Activated naive CD8-positive, alpha-beta T cell treated with anti-CD3 and anti-CD28 coated beads, Interleukin-2, amount 10 ng/mL, durations not matched to agents 7 days and 5 days (primary cell): ENCODE results near the gene NAALADL1. TPM values are rescaled to one million over a fixed set of nuclear protein-coding genes. Genes with fewer than 3 reads are reported as not detected.
A peak's percentile ranks its signal among the peaks of the same experiment; 100 is the strongest.
"Not testable (repeated sequence)": the region's sequence is repeated elsewhere in the genome, so short reads cannot be mapped to it uniquely, and the experiment has no call there.

Source experiments
- ATAC-seq: fragments of 150-1000 bp; cut with Tn5 transposase; one replicate; pipeline ENCODE4 v1.10.0; 2021; ENCODE audit warnings: low read depth, moderate library complexity
- POLR2A ChIA-PET: fragments of 350-600 bp; sonication (Branson Sonifier 250); formaldehyde crosslinking; loops from one replicate; lab custom pipeline; 2021; ENCODE audit warnings: antibody characterized with exemption; lab: Charles Lee
- DNase-seq: peaks from one replicate; pipeline ENCODE4 v3.0.0; 2021
- H3K27ac Mint-ChIP-seq: one replicate; pipeline ENCODE4 v1.8.0; 2022; ENCODE audit warnings: mild to moderate bottlenecking, mixed read lengths
- H3K27me3 Mint-ChIP-seq: one replicate; pipeline ENCODE4 v1.8.0; 2022; ENCODE audit warnings: mild to moderate bottlenecking, moderate library complexity, mixed read lengths
- H3K36me3 Mint-ChIP-seq: one replicate; pipeline ENCODE4 v1.8.0; 2021; ENCODE audit warnings: mild to moderate bottlenecking, mixed read lengths
- H3K4me1 Mint-ChIP-seq: one replicate; pipeline ENCODE4 v1.8.0; 2021; ENCODE audit warnings: mixed read lengths
- H3K4me3 Mint-ChIP-seq: one replicate; pipeline ENCODE4 v1.8.0; 2022; ENCODE audit warnings: mild to moderate bottlenecking, moderate library complexity, mixed read lengths
- H3K9me3 Mint-ChIP-seq: one replicate; pipeline ENCODE4 v1.8.0; 2021; ENCODE audit warnings: mixed read lengths
- total RNA-seq, 2 experiments: library from RNA; stranded (reverse); gene quantifications; one replicate each; pipeline ENCODE4 v1.2.3, GENCODE V29; 2021

Gene NAALADL1
- total RNA-seq, 2 experiments from 2014 or later, result 19.8 to 22.3 TPM

- ATAC-seq, result peak; percentile 75
- Mint-ChIP-seq H3K27ac (peak within 1 kb of the TSS; percentile 98), H3K36me3 (peaks cover 15% of the 10 kb centered on the region), H3K4me1 (peaks cover 20% of the 10 kb centered on the region), H3K9me3 (no peaks in the 10 kb centered on the region), H3K4me3 (peak within 1 kb of the TSS; percentile 91), H3K27me3 (no peaks in the 10 kb centered on the region)
- DNase-seq, result peak; percentile 90
- POLR2A ChIA-PET, result interaction anchor here (0.9 to 3.5 kb wide), 22 partner anchors 10 to 167 kb away, joined by 3 to 22 read pairs (median 4); partner anchors contain the start of genes CAPN1, CDCA5, MAJIN and PPP2R5B
Measured at GRCh38 chr11:65013888-65014725, 44.2 kb downstream of the NAALADL1 start, which contains the start of gene ARL2. Gene ARL2 (plus strand): TSS chr11:65014160. CDS start chr11:65014208, 48 bp downstream.

DNA sequence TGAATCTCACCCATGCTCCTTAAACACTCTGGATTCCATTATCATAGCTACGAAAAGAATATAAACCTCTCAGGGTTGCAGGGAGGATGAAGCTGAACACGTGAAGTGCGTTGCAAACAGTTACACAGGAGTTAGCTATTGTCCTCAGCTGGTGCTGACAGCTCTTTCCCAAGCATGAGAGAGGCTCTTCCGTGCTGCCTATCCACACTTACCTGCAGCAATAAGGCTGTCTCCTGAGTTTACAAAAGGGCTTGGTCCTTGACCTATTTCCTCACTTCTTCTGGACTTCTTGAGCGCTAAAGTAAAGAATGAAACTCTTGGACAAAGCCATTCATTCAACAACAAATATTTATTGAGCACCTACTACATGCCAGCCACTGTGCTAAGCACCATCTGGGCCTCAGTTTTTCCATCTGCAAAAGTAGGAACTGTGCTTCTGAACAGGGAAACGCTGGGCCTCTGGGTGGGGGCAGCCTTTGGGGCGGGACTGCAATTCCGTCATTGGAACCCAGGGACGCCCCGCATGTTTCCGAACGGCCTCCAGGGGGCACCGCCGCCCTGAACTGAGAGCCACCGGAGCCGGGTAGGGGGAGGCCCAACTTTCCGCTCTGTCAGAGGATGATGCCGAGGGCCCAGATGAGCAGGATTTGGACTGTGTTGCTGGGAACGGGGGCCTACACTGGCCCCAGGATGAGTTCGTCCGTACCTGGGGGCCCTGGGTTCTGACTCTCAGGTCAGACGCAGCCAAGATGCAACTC lies 45.0 kb downstream of the NAALADL1 start:
- DNase-seq (peak; percentile 91), ATAC-seq (peak; percentile 86)
- H3K9me3 Mint-ChIP-seq, result no peaks in the 10 kb centered on the region
- peak overlapping the region; percentile 91 for H3K4me3 Mint-ChIP-seq
- peak overlapping the region; percentile 98 for H3K27ac Mint-ChIP-seq
- POLR2A ChIA-PET, result interaction anchor here (0.7 to 3.5 kb wide), 17 partner anchors 12 to 169 kb away, joined by 3 to 22 read pairs (median 6); partner anchors contain the start of genes BATF2, CAPN1, SAC3D1 and SNX15
- peaks cover 12% of the 10 kb centered on the region for H3K36me3 Mint-ChIP-seq
- H3K4me1 Mint-ChIP-seq, result peaks cover 20% of the 10 kb centered on the region
- no peaks in the 10 kb centered on the region for H3K27me3 Mint-ChIP-seq

GRCh38 chr11:65008873-65009272 lies 49.5 kb downstream of the NAALADL1 start:
- ATAC-seq (no peak), DNase-seq (no peak)
- no peak overlapping the region for H3K27ac Mint-ChIP-seq
- no peaks in the 10 kb centered on the region for H3K9me3 Mint-ChIP-seq
- H3K27me3 Mint-ChIP-seq, result no peaks in the 10 kb centered on the region
- POLR2A ChIA-PET, result interaction anchor here (0.7 kb wide), 1 partner anchor 9 kb away, joined by 5 read pairs; no protein-coding TSS in a partner anchor
- no peak overlapping the region for H3K4me3 Mint-ChIP-seq
- no peaks in the 10 kb centered on the region for H3K36me3 Mint-ChIP-seq
- peaks cover 7% of the 10 kb centered on the region for H3K4me1 Mint-ChIP-seq

DNA sequence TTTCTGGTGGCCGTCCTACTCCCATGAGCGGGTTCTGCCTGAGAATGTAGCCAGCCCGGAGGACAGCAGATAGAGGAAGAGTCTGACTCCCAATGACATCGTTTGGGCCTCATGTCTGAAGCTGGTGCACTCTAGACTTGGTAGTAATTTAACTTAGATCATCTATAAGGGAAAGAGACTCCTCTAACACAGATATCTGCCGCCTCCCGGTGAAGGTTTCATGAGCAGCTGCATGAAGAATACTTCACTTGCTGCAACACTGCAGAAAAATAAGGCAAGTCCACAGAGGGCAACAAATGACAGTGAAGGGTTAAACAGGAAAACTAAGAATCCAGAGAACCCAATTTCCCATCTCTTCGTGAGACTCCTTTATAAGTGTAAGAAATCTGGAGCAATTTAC lies 50.3 kb downstream of the NAALADL1 start:
- Mint-ChIP-seq H3K27ac (no peak overlapping the region), H3K9me3 (no peaks in the 10 kb centered on the region), H3K27me3 (no peaks in the 10 kb centered on the region), H3K4me3 (no peak overlapping the region), H3K4me1 (peaks cover 3% of the 10 kb centered on the region), H3K36me3 (no peaks in the 10 kb centered on the region)
- POLR2A ChIA-PET, result no interaction called here
- no peak for DNase-seq
- no peak for ATAC-seq

GRCh38 chr11:65003968-65004367 lies 54.4 kb downstream of the NAALADL1 start:
- not testable (repeated sequence) for H3K36me3 Mint-ChIP-seq, H3K27me3 Mint-ChIP-seq, ATAC-seq, H3K4me3 Mint-ChIP-seq, H3K4me1 Mint-ChIP-seq, H3K9me3 Mint-ChIP-seq, H3K27ac Mint-ChIP-seq, DNase-seq
- POLR2A ChIA-PET, result interaction anchor here (1.3 kb wide), 1 partner anchor 11 kb away, joined by 3 read pairs; no protein-coding TSS in a partner anchor

- ATAC-seq (peak; percentile 31), DNase-seq (no peak)
- Mint-ChIP-seq H3K36me3 (no peaks in the 10 kb centered on the region), H3K27me3 (no peaks in the 10 kb centered on the region), H3K9me3 (no peaks in the 10 kb centered on the region), H3K4me1 (peaks cover 11% of the 10 kb centered on the region), H3K4me3 (no peak overlapping the region), H3K27ac (no peak overlapping the region)
- POLR2A ChIA-PET, result no interaction called here
Measured at GRCh38 chr11:65003282-65003681, 55.1 kb downstream of the NAALADL1 start.

- POLR2A ChIA-PET, result no interaction called here
- Mint-ChIP-seq H3K27me3 (no peaks in the 10 kb centered on the region), H3K9me3 (no peaks in the 10 kb centered on the region), H3K4me3 (no peak overlapping the region), H3K36me3 (no peaks in the 10 kb centered on the region), H3K4me1 (peaks cover 14% of the 10 kb centered on the region), H3K27ac (no peak overlapping the region)
- DNase-seq (no peak), ATAC-seq (no peak)
Measured at GRCh38 chr11:65002706-65003105, 55.6 kb downstream of the NAALADL1 start.

- H3K4me3 Mint-ChIP-seq, result peak overlapping the region; percentile 79
- H3K9me3 Mint-ChIP-seq, result no peaks in the 10 kb centered on the region
- peaks cover 29% of the 10 kb centered on the region for H3K4me1 Mint-ChIP-seq
- ATAC-seq (no peak), DNase-seq (no peak)
- H3K27me3 Mint-ChIP-seq, result no peaks in the 10 kb centered on the region
- H3K36me3 Mint-ChIP-seq, result no peaks in the 10 kb centered on the region
- H3K27ac Mint-ChIP-seq, result peak overlapping the region; percentile 90
- POLR2A ChIA-PET, result interaction anchor here (1.2 to 1.5 kb wide), 3 partner anchors 13 to 152 kb away, joined by 3 to 6 read pairs (median 4); partner anchors contain the start of gene SAC3D1
Measured at GRCh38 chr11:64999478-64999877, 58.9 kb downstream of the NAALADL1 start.

GRCh38 chr11:64998690-64999431 lies 59.5 kb downstream of the NAALADL1 start:
- H3K36me3 Mint-ChIP-seq, result no peaks in the 10 kb centered on the region
- H3K4me1 Mint-ChIP-seq, result peaks cover 29% of the 10 kb centered on the region
- peak overlapping the region; percentile 79 for H3K4me3 Mint-ChIP-seq
- ATAC-seq (peak; percentile 48), DNase-seq (no peak)
- no peaks in the 10 kb centered on the region for H3K9me3 Mint-ChIP-seq
- POLR2A ChIA-PET, result interaction anchor here (0.5 to 2.8 kb wide), 8 partner anchors 14 to 220 kb away, joined by 3 to 10 read pairs (median 4); partner anchors contain the start of genes EHD1, FAU, PPP2R5B and SAC3D1
- H3K27ac Mint-ChIP-seq, result peak overlapping the region; percentile 90
- H3K27me3 Mint-ChIP-seq, result no peaks in the 10 kb centered on the region

- ATAC-seq, result peak; percentile 57
- Mint-ChIP-seq H3K36me3 (no peaks in the 10 kb centered on the region), H3K4me3 (peak overlapping the region; percentile 79), H3K27me3 (no peaks in the 10 kb centered on the region), H3K4me1 (peaks cover 29% of the 10 kb centered on the region), H3K9me3 (no peaks in the 10 kb centered on the region), H3K27ac (peak overlapping the region; percentile 90)
- POLR2A ChIA-PET, result interaction anchor here (0.5 to 2.8 kb wide), 10 partner anchors 15 to 219 kb away, joined by 3 to 10 read pairs (median 4); partner anchors contain the start of genes EHD1, FAU, PPP2R5B and SAC3D1
- DNase-seq, result no peak
Measured at GRCh38 chr11:64998141-64998540, 60.2 kb downstream of the NAALADL1 start.

DNA sequence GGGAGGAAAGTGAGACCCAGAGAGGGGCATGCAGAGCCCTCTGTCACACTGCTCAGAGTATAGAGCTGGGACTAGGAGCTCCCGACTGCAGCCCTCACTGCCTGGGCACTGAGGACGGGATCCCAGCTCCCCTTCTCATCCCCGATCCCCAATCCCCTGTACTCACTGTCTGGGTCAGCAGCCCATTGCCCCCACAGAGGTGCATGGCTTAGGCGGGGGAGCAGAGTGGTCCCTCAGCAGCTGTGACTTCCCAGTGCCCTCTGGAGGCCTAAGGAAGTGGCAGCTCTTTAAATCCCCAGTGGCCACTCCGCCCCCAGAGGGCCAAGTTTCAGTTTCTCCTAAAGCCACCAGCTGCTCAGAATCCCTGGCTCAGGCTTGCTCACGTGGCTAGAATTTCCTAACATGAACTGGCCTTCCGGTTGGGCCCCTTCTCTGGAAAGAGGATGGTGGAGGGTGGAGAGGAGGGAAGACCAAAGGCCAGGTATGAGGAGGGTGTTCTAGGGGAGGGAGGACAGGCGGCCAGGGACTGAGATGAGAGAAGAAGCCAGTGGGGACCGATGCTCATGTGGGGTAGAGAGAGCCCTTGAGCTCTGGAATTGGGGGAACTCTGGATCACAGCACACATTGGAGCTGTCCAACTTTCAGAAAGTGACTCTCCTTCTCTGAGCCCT lies 61.5 kb downstream of the NAALADL1 start, which contains the start of gene BATF2:
Gene BATF2 (minus strand): TSS at position 262 of the 671 bp plus-strand sequence. CDS start 57 bp downstream, at position 205.
- ATAC-seq, result peak; percentile 72
- Mint-ChIP-seq H3K4me3 (peak within 1 kb of the TSS; percentile 79), H3K27ac (peak within 1 kb of the TSS; percentile 85)

DNA sequence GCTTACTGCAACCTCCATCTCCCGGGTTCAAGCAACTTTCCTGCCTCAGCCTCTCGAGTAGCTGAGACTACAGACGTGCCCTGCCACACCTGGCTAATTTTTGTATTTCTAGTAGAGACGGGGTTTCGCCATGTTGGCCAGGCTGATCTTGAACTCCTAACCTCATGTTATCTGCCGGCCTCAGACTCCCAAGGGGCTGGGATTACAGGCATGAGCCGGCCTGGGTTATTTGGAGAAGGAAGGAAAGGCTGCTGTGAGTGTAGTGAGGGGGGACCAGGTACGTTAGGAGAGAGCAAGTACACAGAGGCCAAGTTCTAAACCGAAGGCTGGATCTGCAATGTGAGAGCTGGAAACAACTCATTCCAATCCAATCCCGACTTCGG lies 62.0 kb downstream of the NAALADL1 start:
- POLR2A ChIA-PET, result interaction anchor here (1.3 to 2.8 kb wide), 4 partner anchors 17 to 148 kb away, joined by 3 to 10 read pairs (median 4); partner anchors contain the start of genes PPP2R5B and ZNHIT2
- DNase-seq (no peak), ATAC-seq (no peak)
- Mint-ChIP-seq H3K36me3 (no peaks in the 10 kb centered on the region), H3K4me3 (peak overlapping the region; percentile 79), H3K27ac (peak overlapping the region; percentile 85), H3K9me3 (no peaks in the 10 kb centered on the region), H3K27me3 (no peaks in the 10 kb centered on the region), H3K4me1 (peaks cover 29% of the 10 kb centered on the region)

More for the DNA sequence above, 61.5 kb downstream of the NAALADL1 start, which contains the start of gene BATF2:
- Mint-ChIP-seq H3K4me1 (peaks cover 29% of the 10 kb centered on the region), H3K36me3 (no peaks in the 10 kb centered on the region), H3K9me3 (no peaks in the 10 kb centered on the region), H3K27me3 (no peaks in the 10 kb centered on the region)
- POLR2A ChIA-PET, result interaction anchor here (0.9 to 2.8 kb wide), 6 partner anchors 16 to 149 kb away, joined by 3 to 10 read pairs (median 3); partner anchors contain the start of genes ARL2, PPP2R5B and ZNHIT2
- peak; percentile 43 for DNase-seq
